Measurements from ENCODE around the gene TRIM41. TPM values are rescaled to one million over a fixed set of nuclear protein-coding genes. Genes with fewer than 3 reads are reported as not detected.

TRIM41 gene
- total RNA-seq, 1 experiment from 2014 or later = 57.6 TPM

- H3K27ac ChIP-seq = no peak overlapping the region
- TF ChIP-seq EZH2 (IDR thresholded peaks at IDR 0.05; ENCODE audit: low read depth) (no peak), CTCF (conservative IDR thresholded peaks at IDR 0.05) (no peak)
- H3K27me3 ChIP-seq (ENCODE audit: insufficient read depth, low read depth) = no peaks in the 10 kb centered on the region
- no peak overlapping the region for H3K4me3 ChIP-seq
- DNase-seq = no peak
- H2AFZ ChIP-seq = no peak overlapping the region
- POLR2A ChIA-PET (ENCODE audit: unreplicated experiment) = no interaction called here
- H3K4me1 ChIP-seq (replicated peaks; ENCODE audit: insufficient read depth) = peaks cover 9% of the 10 kb centered on the region; the same call in 1 of the 2 replicates
- CTCF ChIA-PET = no interaction called here
- no peaks in the 10 kb centered on the region for H3K9me3 ChIP-seq (ENCODE audit: insufficient read depth, low read depth)
- H3K36me3 ChIP-seq (ENCODE audit: low read depth) = no peaks in the 10 kb centered on the region
- H3K4me2 ChIP-seq = no peak overlapping the region
- no TSS peak for BruUV-seq (replicated peaks)
- no peaks in the 10 kb centered on the region for H3K79me2 ChIP-seq (ENCODE audit: low read depth)
- intact Hi-C loops (cut with micrococcal nuclease; ENCODE audit: unreplicated experiment) = no loop called here
- no peaks in the 10 kb centered on the region for H3K9me2 ChIP-seq (ENCODE audit: insufficient read depth)
- peaks cover 7% of the 10 kb centered on the region; the same call in 1 of the 2 replicates for H3F3A ChIP-seq (ENCODE audit: insufficient read depth, low read depth)
- H4K20me1 ChIP-seq (ENCODE audit: insufficient read depth) = no peaks in the 10 kb centered on the region
Measured at GRCh38 chr5:181195249-181195761, 27.8 kb upstream of the TRIM41 start.

DNA sequence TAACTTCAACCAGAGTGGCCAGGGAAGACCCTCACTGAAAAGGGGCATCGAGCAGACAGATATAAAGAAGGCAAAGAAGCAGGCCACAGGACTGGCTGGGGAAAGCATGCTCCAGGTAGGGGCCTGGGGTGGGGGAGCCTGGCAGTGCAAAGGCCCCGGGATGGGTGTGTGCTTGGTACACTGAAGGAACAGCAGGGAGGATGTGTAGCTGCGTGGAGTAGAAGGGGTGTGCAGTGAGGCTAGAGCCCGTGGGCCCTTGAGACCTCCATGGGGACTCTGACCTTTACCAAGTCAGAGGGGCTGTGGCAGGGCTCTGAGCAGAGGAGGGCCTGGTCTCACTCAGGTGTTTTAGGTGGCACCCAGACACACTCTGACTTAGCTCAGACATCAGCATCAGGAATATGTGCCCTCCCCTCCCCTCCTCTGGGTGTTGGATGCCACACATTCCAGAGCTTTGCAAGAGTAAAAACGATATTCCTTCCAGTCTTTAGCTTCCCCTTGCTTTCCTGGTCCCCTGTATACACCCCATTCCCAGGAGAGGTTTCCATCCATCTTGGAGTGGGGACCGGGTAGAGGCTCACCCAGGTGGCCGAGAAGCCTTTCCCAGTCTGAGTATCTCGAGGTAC, 25.6 kb upstream of the TRIM41 start:
- intact Hi-C loops (cut with micrococcal nuclease; ENCODE audit: unreplicated experiment) = no loop called here
- TF ChIP-seq CTCF (conservative IDR thresholded peaks at IDR 0.05) = no peak
- TF ChIP-seq EZH2 (IDR thresholded peaks at IDR 0.05; ENCODE audit: low read depth) = no peak
- BruUV-seq (replicated peaks) = no TSS peak
- no peak overlapping the region for H3K27ac ChIP-seq
- H3K4me3 ChIP-seq = no peak overlapping the region
- CTCF ChIA-PET = interaction anchor here (0.5 kb wide), 1 partner anchor 38 kb away, joined by 9 read pairs; no protein-coding TSS in a partner anchor
- H3K4me1 ChIP-seq (replicated peaks; ENCODE audit: insufficient read depth) = peaks cover 8% of the 10 kb centered on the region; the same call in 1 of the 2 replicates
- no peak for DNase-seq
- no peak overlapping the region for H2AFZ ChIP-seq
- H4K20me1 ChIP-seq (ENCODE audit: insufficient read depth) = no peaks in the 10 kb centered on the region
- no peak overlapping the region for H3K4me2 ChIP-seq
- peaks cover 7% of the 10 kb centered on the region; the same call in 1 of the 2 replicates for H3F3A ChIP-seq (ENCODE audit: insufficient read depth, low read depth)
- no peaks in the 10 kb centered on the region for H3K27me3 ChIP-seq (ENCODE audit: insufficient read depth, low read depth)
- no peaks in the 10 kb centered on the region for H3K9me3 ChIP-seq (ENCODE audit: insufficient read depth, low read depth)
- POLR2A ChIA-PET (ENCODE audit: unreplicated experiment) = no interaction called here
- H3K36me3 ChIP-seq (ENCODE audit: low read depth) = no peaks in the 10 kb centered on the region
- no peaks in the 10 kb centered on the region for H3K9me2 ChIP-seq (ENCODE audit: insufficient read depth)
- H3K79me2 ChIP-seq (ENCODE audit: low read depth) = no peaks in the 10 kb centered on the region

- Histone ChIP-seq H3K4me2 (no peak overlapping the region), H3K9me3 (ENCODE audit: insufficient read depth, low read depth) (no peaks in the 10 kb centered on the region), H3K36me3 (ENCODE audit: low read depth) (no peaks in the 10 kb centered on the region), H4K20me1 (ENCODE audit: insufficient read depth) (no peaks in the 10 kb centered on the region), H3K4me3 (no peak overlapping the region), H3F3A (ENCODE audit: insufficient read depth, low read depth) (peaks cover 6% of the 10 kb centered on the region; the same call in 1 of the 2 replicates), H3K79me2 (ENCODE audit: low read depth) (no peaks in the 10 kb centered on the region), H2AFZ (no peak overlapping the region), H3K27me3 (ENCODE audit: insufficient read depth, low read depth) (no peaks in the 10 kb centered on the region), H3K4me1 (replicated peaks; ENCODE audit: insufficient read depth) (peaks cover under 1% of the 10 kb centered on the region; the same call in 1 of the 2 replicates), H3K9me2 (ENCODE audit: insufficient read depth) (no peaks in the 10 kb centered on the region), H3K27ac (no peak overlapping the region)
- DNase-seq = no peak
- intact Hi-C loops (cut with micrococcal nuclease; ENCODE audit: unreplicated experiment) = no loop called here
- ChIA-PET CTCF (no interaction called here), POLR2A (ENCODE audit: unreplicated experiment) (no interaction called here)
- BruUV-seq (replicated peaks) = no TSS peak
- TF ChIP-seq CTCF (conservative IDR thresholded peaks at IDR 0.05) (no peak), EZH2 (IDR thresholded peaks at IDR 0.05; ENCODE audit: low read depth) (no peak)
Measured at GRCh38 chr5:181198106-181198685, 24.9 kb upstream of the TRIM41 start.
